ENCODE data around the gene AGAP1. TPM values are rescaled to one million over a fixed set of nuclear protein-coding genes. Genes with fewer than 3 reads are reported as not detected.

The AGAP1 gene
- total RNA-seq, 2 donors from 2014 or later, result 16.1 to 40.1 TPM

DNA sequence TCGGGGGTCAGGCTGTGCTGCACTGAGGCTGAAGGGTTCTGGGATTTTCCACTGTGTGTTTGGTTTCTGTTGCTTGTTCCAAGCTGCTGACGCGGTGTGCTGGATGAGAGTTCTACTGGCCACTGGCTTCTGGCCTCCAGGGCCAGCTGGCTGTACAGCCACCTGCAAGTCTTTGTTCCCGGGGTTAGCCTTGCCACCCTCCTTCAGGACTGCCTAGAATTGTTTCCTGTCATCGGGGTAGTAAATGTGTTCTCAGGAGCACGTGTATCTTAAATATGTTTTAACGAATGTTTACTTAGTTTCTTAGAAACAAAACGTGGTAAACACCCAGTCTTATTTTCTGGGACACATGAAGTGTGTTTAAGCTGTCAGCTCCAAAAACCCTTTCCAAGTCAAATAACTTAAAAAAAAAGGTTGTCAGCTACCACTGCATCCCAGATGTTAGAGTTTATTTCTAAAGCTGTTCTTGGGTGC, 231.2 kb downstream of the AGAP1 start:
- DNase-seq (ENCODE audit: low spot score), result no peak
- TF ChIP-seq POLR2AphosphoS5 (IDR thresholded peaks at IDR 0.05) (peak; percentile 27), POLR2A (IDR thresholded peaks at IDR 0.05) (no peak)
- H3K27me3 ChIP-seq (replicated peaks; ENCODE audit: insufficient read depth), result no peaks in the 10 kb centered on the region
- no peak overlapping the region for H3K4me3 ChIP-seq
- H3K27ac ChIP-seq, result peak overlapping the region; percentile 1 to 2
- intact Hi-C loops (cut with DNase I), result no loop called here
- no peaks in the 10 kb centered on the region for H3K36me3 ChIP-seq
- no peaks in the 10 kb centered on the region for H3K4me1 ChIP-seq (replicated peaks)
- 29% methylated on average over 8 of the region's 8 CpGs for WGBS
- no peaks in the 10 kb centered on the region for H3K9me3 ChIP-seq

DNA sequence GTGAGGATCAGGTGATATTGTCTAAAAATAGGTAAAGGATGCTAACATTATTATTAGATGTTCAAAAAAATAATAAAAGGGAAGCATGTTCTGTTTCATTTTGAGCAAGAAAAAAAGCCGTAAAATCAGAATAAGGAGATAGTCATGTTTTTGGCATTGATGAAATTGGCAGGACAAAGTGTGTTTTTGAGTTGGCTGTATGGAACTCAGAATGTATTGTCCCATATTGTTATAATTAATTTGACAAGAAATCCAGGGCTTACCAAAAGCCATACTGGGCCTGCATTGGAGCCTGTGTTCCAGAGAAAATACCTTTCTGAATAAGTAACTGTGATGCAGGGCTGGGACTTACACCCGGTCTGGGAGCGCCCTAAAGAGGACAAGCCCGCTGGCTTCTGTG, 232.0 kb downstream of the AGAP1 start:
- no peak for TF ChIP-seq POLR2AphosphoS5 (IDR thresholded peaks at IDR 0.05)
- no peak for TF ChIP-seq CTCF (IDR thresholded peaks at IDR 0.05)
- TF ChIP-seq POLR2A (IDR thresholded peaks at IDR 0.05), result no peak
- no peak overlapping the region for H3K27ac ChIP-seq
- no peaks in the 10 kb centered on the region for H3K36me3 ChIP-seq
- no peak for DNase-seq (ENCODE audit: low spot score)
- intact Hi-C loops (cut with DNase I), result no loop called here
- H3K4me3 ChIP-seq, result no peak overlapping the region
- no peaks in the 10 kb centered on the region for H3K9me3 ChIP-seq
- 85% methylated on average over 4 of the region's 4 CpGs for WGBS
- H3K4me1 ChIP-seq (replicated peaks), result no peaks in the 10 kb centered on the region
- no peaks in the 10 kb centered on the region for H3K27me3 ChIP-seq (replicated peaks; ENCODE audit: insufficient read depth)

DNA sequence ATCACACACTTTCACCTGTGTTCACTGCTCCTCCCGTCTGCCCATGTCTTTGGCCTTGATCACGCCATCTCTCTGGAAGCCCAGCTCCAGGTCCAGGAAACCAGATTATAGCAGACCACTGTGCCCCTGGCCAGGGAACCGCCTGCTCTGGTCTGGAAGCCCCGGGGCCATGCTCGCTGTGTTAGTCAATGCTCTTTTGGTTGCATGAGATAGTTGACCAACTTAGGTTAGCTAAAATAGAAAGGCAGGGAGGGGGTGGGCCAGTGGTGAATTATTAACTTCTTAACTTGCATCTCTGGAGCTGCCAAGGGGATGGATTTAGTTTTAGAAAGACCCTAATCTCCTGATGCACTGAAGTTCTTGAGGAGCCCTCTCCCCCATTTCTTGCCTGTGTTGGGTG, 232.7 kb downstream of the AGAP1 start:
- intact Hi-C loops (cut with DNase I), result no loop called here
- no peaks in the 10 kb centered on the region for H3K36me3 ChIP-seq
- no peaks in the 10 kb centered on the region for H3K4me1 ChIP-seq (replicated peaks)
- no peak overlapping the region for H3K27ac ChIP-seq
- H3K27me3 ChIP-seq (replicated peaks; ENCODE audit: insufficient read depth), result no peaks in the 10 kb centered on the region
- TF ChIP-seq POLR2A (IDR thresholded peaks at IDR 0.05) (no peak), POLR2AphosphoS5 (IDR thresholded peaks at IDR 0.05) (no peak), CTCF (IDR thresholded peaks at IDR 0.05) (no peak)
- DNase-seq (ENCODE audit: low spot score), result no peak
- 98% methylated on average over 5 of the region's 5 CpGs for WGBS
- no peaks in the 10 kb centered on the region for H3K9me3 ChIP-seq
- no peak overlapping the region for H3K4me3 ChIP-seq

DNA sequence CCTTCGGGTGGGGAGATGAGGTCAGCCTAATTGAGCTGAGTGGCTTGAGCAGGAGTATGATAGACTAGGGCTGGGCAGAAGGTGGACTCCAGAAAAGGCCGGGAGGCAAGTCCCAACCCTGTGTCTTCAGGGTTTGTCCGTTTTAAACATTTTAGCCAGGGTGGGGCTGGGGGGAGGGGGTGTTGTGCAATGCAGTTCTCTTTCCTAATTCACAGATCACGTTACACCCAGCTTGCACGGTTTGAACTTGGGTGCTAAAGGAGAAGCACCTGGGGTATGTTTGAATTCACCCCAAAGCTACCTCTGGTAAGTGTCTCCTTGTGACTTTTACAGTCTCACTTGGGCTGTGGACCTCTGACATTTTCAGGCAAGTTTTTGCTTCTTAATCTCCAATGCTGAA, 233.3 kb downstream of the AGAP1 start:
- DNase-seq (ENCODE audit: low spot score), result no peak
- 66% methylated on average over 5 of the region's 5 CpGs for WGBS
- H3K9me3 ChIP-seq, result no peaks in the 10 kb centered on the region
- H3K36me3 ChIP-seq, result no peaks in the 10 kb centered on the region
- no peaks in the 10 kb centered on the region for H3K4me1 ChIP-seq (replicated peaks)
- no peak for TF ChIP-seq CTCF (IDR thresholded peaks at IDR 0.05)
- TF ChIP-seq POLR2A (IDR thresholded peaks at IDR 0.05), result no peak
- no peak for TF ChIP-seq POLR2AphosphoS5 (IDR thresholded peaks at IDR 0.05)
- H3K4me3 ChIP-seq, result no peak overlapping the region
- no peak overlapping the region for H3K27ac ChIP-seq
- H3K27me3 ChIP-seq (replicated peaks; ENCODE audit: insufficient read depth), result no peaks in the 10 kb centered on the region
- intact Hi-C loops (cut with DNase I), result no loop called here

GRCh38 chr2:235727891-235728799, 234.3 kb downstream of the AGAP1 start:
- H3K36me3 ChIP-seq, result no peaks in the 10 kb centered on the region
- no peak overlapping the region for H3K4me3 ChIP-seq
- no peaks in the 10 kb centered on the region for H3K27me3 ChIP-seq (replicated peaks; ENCODE audit: insufficient read depth)
- no peaks in the 10 kb centered on the region for H3K9me3 ChIP-seq
- no peak overlapping the region for H3K27ac ChIP-seq
- WGBS, result 90% methylated on average over 17 of the region's 17 CpGs
- no peaks in the 10 kb centered on the region for H3K4me1 ChIP-seq (replicated peaks)
- TF ChIP-seq POLR2AphosphoS5 (IDR thresholded peaks at IDR 0.05) (no peak), CTCF (IDR thresholded peaks at IDR 0.05) (no peak), POLR2A (IDR thresholded peaks at IDR 0.05) (no peak)
- no peak for DNase-seq (ENCODE audit: low spot score)
- intact Hi-C loops (cut with DNase I), result no loop called here
